HG03066 (cell line): ENCODE results near the gene IPO4.

Experiments
- ATAC-seq: cut with Tn5 transposase; IDR thresholded peaks from one replicate; pipeline ENCODE4 v1.9.1; 2021; ENCODE audit warnings: low read depth; ENCODE audit not compliant: unreplicated experiment

IPO4 gene

DNA sequence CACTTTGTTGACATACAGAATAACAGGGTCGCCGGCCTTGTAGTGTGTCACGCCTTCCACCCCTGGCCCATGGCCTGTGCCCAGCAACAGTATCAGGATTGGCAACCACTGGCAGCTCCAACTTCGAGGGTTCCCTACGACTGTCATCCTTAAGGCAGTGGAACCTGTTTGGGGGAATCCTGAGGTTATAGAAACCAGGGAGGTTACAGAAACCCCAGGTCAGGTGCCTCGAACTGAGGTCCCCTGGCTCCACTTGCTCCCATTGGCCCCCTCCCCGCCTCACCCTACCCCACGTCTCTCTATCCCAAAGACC, 6.2 kb upstream of the IPO4 start:
- ATAC-seq = no peak

DNA sequence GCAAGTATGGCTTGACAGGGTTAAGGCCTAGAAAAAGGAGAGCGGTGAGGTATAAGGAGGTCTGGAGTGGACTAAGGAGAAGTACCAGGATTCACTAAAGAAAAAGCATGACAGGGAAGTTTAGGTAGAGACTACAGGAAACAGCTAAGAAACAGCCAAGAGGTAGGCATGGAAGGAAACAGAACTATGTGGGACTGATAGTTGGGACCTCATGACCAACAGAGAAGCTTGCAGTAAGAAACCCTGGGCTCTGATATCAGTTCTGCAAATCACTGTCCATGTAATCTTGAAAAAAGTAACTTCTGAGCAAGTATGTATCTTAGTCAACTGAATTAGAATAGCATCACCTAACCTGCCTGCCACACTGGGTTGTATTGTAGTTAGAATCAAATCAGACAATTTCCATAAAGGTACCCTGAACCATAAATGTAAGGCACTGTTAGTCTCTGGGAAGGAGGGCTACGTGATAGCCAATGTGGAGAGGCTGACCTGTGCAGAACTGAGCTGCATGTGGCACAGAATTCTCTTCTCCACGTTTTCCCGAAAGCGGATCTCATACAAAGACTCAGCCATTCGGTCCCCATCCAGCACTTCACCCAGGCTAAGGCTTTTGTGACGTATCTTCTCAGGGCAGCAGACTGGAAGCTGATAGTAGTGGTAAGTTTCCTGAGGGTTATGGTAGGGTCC, 5.7 kb upstream of the IPO4 start:
- no peak for ATAC-seq

DNA sequence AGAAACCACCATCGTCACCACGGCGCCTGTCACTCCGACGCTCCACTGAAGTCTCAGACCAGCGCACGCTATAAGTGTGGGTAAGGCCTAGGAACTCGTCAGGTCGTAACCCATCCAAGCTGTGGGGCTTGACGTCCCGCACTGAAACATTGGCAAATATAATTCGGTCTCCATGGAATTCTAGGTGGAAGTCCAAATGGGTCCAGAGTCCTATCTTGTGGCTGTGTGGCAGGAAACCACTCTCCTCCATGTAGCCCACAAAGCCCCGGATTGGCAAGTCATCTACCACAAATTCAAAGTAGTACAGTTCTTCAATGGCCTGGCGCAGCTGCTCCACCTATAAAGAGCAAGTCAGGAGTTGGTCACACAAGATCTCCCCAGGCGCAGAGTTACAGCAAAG, 4.3 kb upstream of the IPO4 start:
- no peak for ATAC-seq

DNA sequence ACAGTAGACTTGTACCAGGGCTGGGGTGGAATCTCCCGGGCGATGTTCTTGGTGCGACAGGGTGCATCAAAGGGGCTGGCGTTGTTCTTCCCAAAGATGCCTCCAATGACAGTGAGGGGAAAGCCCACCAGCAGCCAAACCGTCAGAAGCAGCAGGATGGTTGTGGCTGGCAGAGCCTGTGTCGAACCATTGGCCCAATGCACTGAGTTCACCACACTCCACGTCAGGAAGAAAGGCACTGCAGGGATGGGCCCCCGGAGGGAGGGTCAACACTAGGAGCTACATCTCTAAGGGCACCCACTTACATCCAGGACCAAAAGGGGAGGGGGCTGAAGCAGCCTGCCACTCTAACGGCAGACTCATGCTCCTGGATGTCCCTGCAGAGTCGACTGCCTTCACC, 1.8 kb upstream of the IPO4 start:
- ATAC-seq = no peak

DNA sequence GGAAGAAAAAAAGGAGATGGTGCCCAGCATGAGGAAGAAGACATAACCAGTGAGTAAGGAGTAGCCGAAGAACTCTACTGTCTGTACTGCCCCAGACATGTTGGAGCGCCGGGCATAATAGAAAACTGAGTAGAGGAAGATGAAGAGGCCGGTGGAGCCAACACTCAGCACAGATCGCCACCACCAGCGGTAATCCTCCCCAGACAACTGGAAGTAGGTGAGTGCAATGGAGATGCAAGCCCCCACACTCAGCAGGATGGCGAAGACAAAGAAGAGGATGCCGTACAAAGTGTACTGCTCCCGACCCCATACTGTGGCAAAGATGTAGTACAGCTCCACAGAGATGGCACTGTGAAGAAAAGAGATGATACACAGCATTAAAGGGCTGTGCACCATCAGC, 844 bp upstream of the IPO4 start:
- no peak for ATAC-seq

DNA sequence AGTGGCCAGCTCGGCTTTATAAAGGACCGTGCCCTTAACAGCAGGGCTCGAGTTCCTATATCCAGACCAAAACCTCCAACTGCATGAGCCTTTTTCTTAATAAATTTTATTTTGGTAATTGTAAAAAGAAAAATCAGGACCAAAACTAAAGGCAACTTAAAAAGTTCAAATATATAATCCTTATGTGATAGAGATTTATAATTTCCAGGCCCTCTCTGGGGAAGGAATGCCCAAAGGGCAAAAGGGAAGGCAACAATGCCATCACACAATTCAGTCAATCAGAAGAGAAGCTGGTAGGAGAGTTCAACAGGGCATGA, 401 bp upstream of the IPO4 start:
- ATAC-seq = no peak

DNA sequence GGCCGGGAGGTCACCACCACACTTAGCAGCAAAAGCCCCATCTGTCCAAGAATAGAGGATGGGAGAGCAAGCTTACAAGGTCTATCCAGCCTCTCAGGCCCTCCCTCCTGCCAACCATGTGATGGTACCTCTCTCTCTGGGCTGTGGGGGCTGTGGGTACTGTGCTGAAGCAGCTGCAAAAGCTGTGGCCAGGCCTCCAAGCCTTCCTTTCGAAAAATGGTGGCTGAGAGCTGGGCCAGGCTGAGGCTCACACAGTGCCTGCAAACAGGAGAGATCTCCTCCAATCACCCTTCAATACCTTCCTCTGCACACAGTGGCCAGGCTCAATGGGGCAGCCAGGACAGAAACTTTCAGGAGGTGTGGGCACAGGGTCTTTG, 1.1 kb downstream of the IPO4 start:
- no peak for ATAC-seq

DNA sequence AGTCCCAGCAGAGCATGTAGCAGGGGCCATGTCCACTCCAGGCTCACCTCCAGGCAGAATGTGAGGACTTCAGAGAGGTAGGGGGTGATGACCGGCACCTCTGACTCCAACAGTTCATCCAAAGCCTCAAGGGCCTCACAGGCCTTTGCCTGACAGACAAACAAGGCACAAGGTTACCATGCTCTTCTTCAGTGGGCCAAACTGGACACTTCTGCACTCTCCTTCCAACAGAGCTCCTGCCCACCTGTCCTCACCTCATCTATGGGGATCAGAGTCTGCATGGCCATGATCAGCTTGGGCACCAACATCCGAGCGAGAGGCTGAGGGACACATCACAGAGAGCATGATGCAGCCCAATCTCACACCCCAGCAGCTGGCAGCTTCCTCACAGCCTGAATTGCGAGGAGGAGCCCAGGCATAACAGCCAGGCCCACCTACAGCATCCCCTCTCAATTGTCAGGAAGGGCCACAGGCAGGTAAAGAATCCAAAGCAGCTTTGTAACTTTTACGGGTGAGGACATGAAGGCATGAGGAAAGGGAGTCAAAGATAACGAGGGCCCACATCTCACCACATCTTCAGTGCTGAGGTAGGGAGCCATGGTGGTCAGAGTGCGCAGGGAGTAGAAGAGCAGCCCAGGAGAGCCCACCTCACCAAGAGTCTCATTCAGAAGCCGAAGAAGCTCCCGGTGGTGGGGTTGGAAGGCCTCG, 1.6 kb downstream of the IPO4 start:
- ATAC-seq = no peak

DNA sequence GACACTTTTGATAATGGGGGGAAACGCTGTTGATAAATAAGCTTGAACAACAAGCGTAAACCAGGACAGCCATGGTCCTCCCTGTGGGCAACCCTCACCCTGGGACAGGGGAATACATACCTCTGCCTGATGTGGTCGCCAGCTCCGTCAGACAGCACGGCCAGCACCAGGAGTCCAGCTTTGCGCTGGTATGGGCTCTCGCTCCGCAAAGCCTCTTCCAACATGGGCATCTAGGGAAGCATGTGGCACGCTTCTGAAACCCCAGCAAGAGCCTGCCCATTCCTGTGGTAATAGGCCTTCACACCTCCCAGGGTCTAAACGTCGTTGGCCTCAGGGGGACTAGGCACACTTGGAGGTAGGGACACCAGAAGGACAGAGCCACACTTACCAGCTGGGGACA, 2.9 kb downstream of the IPO4 start:
- ATAC-seq = no peak

DNA sequence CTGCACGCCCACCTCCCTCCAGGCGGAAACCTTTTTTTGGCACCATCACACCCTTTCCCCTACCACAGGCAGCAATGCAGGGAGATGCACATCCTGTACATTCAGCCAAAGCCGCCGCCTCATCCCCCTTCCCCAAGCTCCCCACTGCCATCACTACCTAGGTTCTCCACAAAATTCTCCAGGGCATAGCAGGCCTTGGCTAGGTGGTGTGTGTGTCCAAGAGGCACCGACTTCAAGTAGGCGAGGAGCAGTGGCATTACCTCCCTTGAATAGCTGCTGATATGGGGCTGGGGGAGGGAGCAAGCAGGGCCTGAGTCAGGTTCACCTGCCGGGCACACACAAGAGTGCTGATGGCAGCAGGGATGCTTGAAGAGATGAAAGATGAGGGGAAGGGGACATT, 3.6 kb downstream of the IPO4 start:
- no peak for ATAC-seq

DNA sequence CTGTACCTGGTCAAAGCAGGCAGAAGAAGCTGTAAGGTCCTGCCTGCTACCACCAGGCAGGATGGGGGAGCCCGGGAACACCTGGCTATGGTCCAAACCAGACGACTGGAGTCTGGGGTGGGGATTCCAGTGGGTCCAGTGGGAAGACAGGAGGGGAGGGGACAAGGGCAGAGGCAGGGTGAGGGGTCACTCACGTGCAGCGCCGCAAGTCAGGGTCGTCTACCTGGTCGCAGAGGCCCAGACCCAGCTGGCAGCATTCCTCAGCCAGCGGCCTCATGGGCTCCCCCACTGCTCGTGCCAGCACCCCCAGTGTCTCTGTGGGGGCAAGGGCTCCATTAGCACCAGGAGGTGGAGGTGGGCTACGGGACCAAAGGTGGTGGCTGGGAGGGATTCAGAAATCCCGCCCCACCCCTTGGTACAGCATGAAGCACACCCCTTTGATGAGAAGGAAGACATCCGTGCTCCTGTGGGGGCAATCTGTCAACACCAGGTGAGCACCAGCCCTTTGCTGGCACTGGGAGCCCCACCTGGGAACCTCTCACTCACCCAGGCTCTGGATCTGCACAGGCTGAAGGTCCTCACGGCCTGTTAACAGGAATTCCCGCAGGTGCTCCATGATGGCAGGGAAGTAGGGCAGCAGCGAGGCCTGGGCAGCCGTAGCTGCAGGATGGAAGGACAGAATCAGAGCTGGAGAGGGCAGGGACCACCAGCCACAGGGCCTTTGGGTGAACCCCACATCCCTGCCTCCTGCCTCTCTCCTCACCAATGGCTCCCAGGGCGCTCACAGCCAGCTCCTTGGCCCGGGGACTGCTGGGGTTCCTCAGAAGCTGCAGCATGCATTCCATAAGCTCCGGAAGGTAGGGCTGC, 4.3 kb downstream of the IPO4 start:
- no peak for ATAC-seq

DNA sequence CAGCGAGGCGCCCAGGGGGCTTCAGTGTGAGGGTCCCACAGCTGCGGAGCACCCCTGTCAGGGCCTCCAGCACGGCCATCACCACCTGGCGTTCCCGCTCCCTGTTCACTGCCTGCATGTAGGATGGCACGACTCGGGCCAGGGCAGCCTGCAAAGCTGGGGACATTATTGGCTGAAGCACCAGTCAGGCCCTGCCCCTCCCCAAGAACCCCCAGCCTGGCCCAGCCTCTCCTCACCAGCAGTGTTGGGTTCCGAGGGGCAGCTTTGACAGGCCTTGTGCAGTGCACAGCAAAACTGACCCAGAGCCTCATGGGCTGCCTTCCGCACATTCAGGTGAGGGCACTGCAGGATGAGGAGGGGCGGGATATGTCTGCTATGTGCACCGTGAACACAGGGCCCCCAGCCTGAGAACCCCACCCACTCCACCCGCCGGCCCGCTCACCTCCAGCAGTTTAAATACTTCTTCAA, 5.6 kb downstream of the IPO4 start:
- no peak for ATAC-seq

DNA sequence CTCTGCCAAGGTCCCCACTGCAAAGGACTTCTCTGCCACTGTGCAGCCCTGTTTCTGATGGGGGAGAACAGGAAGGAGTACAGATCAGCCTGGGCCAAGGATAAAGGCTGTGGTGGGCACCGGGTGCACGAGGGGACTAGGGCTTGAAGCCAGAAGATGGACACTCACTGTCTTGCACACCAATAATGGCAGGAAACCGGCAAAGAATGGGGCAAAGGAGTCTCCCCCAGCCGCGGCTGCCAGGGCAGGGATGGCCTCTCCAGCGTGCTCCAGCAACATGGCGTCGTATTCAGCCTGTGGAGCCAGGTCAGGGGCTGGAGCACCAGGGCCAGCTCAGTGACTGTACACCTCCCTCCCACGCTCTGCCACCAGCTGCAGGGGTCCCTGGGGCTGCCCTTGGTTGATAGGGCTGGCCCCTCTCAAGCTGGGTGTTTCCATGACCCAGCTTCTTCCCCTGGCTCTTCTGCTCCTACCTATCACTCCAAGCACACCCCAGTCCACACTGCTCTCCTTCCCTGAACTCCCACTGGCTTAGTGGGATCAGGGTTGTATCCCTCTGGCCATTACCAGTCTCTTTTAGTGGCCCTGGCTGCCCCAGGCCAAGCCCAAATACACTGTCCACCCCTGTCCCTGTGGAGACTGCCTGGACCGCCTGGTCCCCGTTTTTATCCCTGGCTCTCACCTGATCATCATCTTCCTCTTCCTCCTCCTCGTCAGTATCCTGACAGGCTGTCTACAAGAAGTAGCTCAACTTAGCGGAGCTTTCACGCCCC, 6.3 kb downstream of the IPO4 start:
- ATAC-seq = no peak

DNA sequence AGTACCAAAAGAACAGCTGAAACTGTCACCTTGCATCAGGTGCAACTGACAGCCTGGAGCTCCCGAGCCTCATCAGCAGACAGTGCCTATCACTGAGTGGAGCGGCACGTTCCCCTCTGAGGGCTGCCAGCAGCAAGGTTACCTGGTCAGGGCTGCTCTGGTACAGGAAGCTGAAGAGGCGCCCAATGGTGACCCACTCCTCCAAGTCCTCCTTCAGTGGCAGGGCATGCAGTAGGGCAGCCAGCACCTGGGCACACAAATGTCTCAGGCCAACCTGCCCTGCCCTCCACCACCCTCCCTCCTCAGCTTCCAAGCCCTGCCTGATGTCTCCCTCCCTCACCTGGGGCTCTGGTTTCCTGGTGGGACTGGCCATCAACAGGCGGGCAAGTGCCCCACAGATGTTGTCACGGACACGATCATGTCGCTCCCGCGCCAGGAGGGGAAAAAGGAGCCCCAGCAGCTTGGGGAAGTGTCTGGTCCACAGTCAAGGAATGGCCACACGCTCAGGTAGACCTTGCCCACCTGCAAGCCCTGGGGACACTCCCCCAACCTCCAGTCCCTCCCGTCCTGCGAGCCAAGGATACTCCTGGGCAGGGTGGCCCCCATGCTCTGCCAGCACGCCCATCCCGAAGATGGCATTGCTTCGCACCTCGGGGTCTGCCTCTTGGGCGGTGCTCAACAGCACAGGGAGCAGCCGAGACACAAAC, 7.1 kb downstream of the IPO4 start:
- no peak for ATAC-seq

DNA sequence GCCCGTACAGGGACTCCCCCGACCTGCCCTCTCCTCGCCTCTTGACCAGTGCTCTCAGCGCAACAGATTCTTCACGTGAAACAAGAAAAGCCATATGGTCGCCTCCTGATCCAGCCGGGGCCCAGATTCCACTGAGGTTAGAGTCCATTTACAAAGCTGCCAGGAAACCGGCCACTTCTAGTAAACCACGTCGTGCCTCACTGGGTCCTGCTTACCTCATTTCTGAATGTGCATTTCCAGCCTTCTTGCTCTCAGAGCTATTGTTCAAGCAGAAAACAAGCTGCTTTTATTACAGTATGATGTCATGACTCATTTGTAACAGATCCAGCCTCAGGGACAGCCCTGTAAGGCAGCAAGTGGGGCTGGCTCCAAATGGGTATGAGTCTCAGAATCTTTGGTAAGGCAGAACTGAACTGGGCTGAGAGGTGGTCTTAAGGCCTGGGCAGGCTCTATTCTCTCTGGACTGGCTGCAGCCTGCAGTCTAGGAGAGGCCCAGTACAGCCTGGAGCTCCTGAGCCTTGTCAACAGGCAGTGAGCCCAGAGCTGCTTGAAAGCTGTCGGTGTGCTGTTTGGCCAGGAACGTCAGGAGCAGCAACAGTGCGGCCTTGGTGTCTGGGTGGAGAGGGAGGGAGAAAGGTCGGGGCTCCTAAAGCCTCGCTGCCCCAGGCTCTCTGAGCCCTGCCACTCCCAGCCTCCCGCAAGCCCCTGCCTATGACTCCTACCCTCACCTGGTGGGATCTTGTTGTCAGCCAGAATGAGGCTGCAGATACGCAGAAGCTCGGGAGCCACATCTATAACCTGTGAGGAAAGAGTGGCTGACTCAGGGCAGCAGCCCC, 8.4 kb downstream of the IPO4 start:
- no peak for ATAC-seq

DNA sequence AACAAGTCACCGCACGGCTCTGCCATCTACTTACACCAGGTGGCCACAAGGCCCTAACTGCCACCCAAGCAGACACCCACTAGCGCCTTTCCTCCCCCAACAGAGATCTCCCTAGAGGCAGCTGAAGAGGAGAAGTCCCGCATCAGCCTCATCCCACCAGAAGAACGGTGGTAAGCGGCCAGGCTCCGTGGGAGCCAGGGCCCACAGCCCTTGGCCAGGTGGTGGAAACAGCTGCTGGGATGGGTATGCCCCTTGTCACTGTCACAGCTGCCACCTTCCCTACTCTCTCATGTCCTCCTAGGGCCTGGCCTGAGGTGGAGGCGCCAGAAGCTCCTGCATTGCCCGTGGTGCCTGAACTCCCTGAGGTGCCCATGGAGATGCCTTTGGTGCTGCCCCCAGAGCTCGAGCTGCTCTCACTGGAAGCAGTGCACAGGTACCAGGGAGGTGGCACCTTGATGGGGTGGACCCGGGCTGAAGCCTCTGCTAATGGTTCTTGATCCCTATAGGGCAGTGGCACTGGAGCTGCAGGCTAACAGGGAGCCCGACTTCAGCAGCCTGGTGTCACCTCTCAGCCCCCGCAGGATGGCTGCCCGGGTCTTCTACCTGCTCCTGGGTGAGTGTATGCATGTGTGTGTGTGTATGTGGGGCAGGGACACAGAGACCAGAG, 9.2 kb downstream of the IPO4 start:
- ATAC-seq = no peak

DNA sequence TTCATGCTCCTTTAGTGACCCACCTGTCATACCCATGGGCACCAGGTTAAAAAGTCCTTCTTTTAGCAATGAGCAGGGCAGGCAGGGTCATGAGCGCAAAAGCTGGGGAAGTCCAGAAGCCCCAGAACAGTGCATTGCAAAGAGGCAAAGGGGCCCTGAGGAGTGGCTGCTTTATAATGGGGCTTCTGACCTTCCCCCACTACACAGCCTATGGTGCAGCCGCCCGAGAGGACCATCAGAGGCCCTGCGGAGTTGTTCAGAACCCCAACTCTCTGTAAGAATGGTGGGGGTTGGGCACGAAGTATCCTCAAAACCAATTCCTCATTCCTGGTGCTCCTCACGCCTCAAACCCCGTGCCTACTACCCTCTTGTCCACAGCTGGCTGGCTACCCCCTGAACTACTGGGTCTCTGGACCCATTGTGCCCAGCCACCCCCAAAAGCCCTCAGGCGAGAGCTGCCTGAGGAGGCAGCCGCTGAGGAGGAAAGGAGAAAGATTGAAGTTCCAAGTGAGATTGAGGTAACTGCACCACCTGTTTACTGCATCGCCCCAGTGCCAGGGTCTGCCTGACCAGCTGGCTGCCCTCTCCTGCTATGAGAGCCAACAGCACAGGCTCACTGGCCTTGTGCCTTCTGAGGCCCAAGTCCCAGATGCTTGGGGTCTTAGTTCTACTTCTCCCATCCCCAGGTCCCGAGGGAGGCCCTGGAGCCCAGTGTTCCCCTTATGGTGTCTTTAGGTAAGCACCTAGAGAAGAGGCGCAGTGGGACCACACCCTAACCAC, 10.0 kb downstream of the IPO4 start:
- no peak for ATAC-seq

DNA sequence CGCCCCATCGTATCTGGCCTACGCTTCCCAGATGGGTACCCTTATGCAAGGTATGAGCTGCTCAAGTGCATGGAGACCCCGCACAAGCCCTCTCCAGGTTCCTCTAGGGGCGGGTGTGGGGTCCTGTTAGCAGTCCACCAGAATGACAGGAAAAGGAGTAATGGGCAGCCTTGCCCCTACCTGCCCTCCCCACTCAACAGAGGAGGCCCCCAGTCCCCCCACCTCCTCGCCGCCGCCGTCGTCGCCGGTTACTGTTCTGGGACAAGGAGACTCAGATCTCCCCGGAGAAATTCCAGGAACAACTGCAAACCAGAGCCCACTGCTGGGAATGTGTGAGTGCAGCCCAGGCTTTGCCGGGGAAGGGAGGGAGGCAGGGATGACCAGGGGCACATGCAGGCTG, 10.7 kb downstream of the IPO4 start:
- no peak for ATAC-seq
